ENCODE data around the gene DAP3.

DNA sequence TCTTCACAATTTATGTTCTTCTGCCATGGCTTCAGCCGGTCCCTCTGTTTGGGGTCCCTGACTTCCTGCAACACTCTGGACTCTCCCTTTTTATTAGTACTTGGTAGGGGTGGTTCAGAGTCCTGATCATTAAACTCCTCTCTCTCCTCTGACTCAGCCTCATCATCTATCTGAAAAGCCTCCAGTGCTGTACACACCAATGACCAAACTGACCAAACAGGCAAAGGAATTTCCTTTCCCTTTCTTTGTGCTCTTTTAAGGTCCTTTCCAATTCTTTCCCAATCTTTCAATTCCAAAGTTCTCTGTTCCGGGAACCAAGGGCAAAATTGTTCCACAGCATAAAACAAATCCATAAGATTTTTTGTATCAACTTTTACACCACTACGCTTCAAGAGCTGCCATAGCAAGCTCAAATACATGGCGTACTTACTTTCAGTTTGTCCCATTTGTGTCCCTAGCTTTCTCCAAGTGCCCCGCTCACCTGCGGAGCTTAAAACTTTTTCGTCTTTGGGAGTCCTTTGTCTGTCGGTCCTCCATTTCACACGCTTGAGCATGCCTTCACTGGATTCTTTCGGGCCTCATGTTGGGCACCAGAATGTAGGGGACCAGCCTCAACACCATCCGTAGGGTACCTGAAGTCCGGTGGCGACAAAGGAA, 9.6 kb downstream of the DAP3 start:
- TF ChIP-seq, protein P1, sequence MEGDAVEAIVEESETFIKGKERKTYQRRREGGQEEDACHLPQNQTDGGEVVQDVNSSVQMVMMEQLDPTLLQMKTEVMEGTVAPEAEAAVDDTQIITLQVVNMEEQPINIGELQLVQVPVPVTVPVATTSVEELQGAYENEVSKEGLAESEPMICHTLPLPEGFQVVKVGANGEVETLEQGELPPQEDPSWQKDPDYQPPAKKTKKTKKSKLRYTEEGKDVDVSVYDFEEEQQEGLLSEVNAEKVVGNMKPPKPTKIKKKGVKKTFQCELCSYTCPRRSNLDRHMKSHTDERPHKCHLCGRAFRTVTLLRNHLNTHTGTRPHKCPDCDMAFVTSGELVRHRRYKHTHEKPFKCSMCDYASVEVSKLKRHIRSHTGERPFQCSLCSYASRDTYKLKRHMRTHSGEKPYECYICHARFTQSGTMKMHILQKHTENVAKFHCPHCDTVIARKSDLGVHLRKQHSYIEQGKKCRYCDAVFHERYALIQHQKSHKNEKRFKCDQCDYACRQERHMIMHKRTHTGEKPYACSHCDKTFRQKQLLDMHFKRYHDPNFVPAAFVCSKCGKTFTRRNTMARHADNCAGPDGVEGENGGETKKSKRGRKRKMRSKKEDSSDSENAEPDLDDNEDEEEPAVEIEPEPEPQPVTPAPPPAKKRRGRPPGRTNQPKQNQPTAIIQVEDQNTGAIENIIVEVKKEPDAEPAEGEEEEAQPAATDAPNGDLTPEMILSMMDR (conservative IDR thresholded peaks at IDR 0.05 in 1 of 2, IDR thresholded peaks at IDR 0.05 in 1 of 2; ENCODE audit: low read depth in 1 of 2, low read length in 2 of 2), result no peak
- no peak for TF ChIP-seq EZH2 (IDR thresholded peaks at IDR 0.05; ENCODE audit: low read length, missing control alignments)
